Measurements from ENCODE around the gene IFT25.

- TF ChIP-seq CTCF (IDR thresholded peaks at IDR 0.05) (no peak), POLR2A (IDR thresholded peaks at IDR 0.05) (no peak)
Measured at GRCh38 chr1:53942127-53942957, 3.2 kb downstream of the IFT25 start.
